Endodermal cell (in vitro differentiated cells): ENCODE measurements around the gene NEIL3. TPM values are rescaled to one million over a fixed set of nuclear protein-coding genes. Genes with fewer than 3 reads are reported as not detected.

Experiments used
- DNase-seq: peaks from one replicate; pipeline ENCODE4 v3.0.0-alpha.2; 2017
- H3K27ac ChIP-seq: 2 replicates; pipeline ENCODE4 v1.5.1; 2013; ENCODE audit warnings: mild to moderate bottlenecking, low read depth, low read length, moderate library complexity
- H3K27me3 ChIP-seq: 2 replicates; pipeline ENCODE4 v1.6.1; 2013; ENCODE audit warnings: mild to moderate bottlenecking, low read length, moderate library complexity; ENCODE audit not compliant: insufficient read depth, control insufficient read depth, poor library complexity, severe bottlenecking
- H3K36me3 ChIP-seq: 2 replicates; pipeline ENCODE4 v1.7.0; 2013; ENCODE audit warnings: mild to moderate bottlenecking, low read length, moderate library complexity; ENCODE audit not compliant: control insufficient read depth, insufficient read depth
- H3K4me1 ChIP-seq: one replicate; pipeline ENCODE4 v1.7.0; 2013; ENCODE audit warnings: low read length; ENCODE audit not compliant: control insufficient read depth, insufficient read depth
- H3K4me3 ChIP-seq: 2 replicates; pipeline ENCODE4 v1.5.1; 2013; ENCODE audit warnings: mild to moderate bottlenecking, low read length, moderate library complexity
- H3K9ac ChIP-seq: 2 replicates; pipeline ENCODE4 v1.6.1; 2013; ENCODE audit warnings: mild to moderate bottlenecking, low read length, moderate library complexity; ENCODE audit not compliant: poor library complexity, severe bottlenecking; ENCODE audit errors: extremely low read depth
- H3K9me3 ChIP-seq: 2 replicates; pipeline ENCODE4 v1.6.1; 2013; ENCODE audit warnings: mild to moderate bottlenecking, low read length, moderate library complexity; ENCODE audit not compliant: control insufficient read depth
- H3K27ac Mint-ChIP-seq: 2 replicates; pipeline ENCODE4 v1.8.0; 2020; ENCODE audit warnings: mixed read lengths
- H3K27me3 Mint-ChIP-seq: 2 replicates; pipeline ENCODE4 v1.8.0; 2021; ENCODE audit warnings: mild to moderate bottlenecking, mixed read lengths; ENCODE audit not compliant: insufficient read depth
- H3K36me3 Mint-ChIP-seq: 2 replicates; pipeline ENCODE4 v1.8.0; 2020; ENCODE audit warnings: low read depth, mixed read lengths
- H3K4me1 Mint-ChIP-seq: 2 replicates; pipeline ENCODE4 v1.8.0; 2020; ENCODE audit warnings: mixed read lengths
- H3K4me3 Mint-ChIP-seq: 2 replicates; pipeline ENCODE4 v1.8.0; 2020; ENCODE audit warnings: mild to moderate bottlenecking, moderate library complexity, mixed read lengths
- H3K9me3 Mint-ChIP-seq: 2 replicates; pipeline ENCODE4 v1.8.0; 2020; ENCODE audit warnings: mild to moderate bottlenecking, mixed read lengths
- CTCF ChIP-seq: fragments of 200-600 bp; sonication (generic); conservative IDR thresholded peaks from 2 replicates; pipeline ENCODE4 v1.5.0; 2021; ENCODE audit warnings: antibody characterized with exemption, mild to moderate bottlenecking
- WGBS, 2 experiments: methylation state at CpG; one replicate each; pipeline versions ENCODE4 v1.1.5 to v1.1.7; 2013; ENCODE audit warnings: missing lambda C conversion rate in 2 of 2, mixed read lengths in 1 of 2; ENCODE audit not compliant: insufficient coverage in 1 of 2, insufficient read length in 1 of 2; 5-methylcytosine and 5-hydroxymethylcytosine counted together
- total RNA-seq, 2 donors: library from RNA; stranded (reverse); fragmentation: NEBNext Ultra II Directional in 1 of 2; extraction: Animal tissue kit (Norgen Biotek cat#: 25700) in 1 of 2; gene quantifications; 2 replicates in 1 of 2; 3 replicates in 1 of 2; pipeline ENCODE4 v1.2.1, GENCODE V29; 2021

The NEIL3 gene
- total RNA-seq, 2 donors from 2014 or later = 9.1 to 15.1 TPM

- Histone ChIP-seq H3K9me3 (no peaks in the 10 kb centered on the region), H3K9ac (no peak overlapping the region), H3K36me3 (no peaks in the 10 kb centered on the region), H3K27me3 (no peaks in the 10 kb centered on the region), H3K4me1 (no peaks in the 10 kb centered on the region), H3K27ac (no peak overlapping the region), H3K4me3 (no peak overlapping the region)
- Mint-ChIP-seq H3K4me3 (no peak overlapping the region), H3K27ac (no peak overlapping the region), H3K36me3 (no peaks in the 10 kb centered on the region), H3K9me3 (no peaks in the 10 kb centered on the region), H3K27me3 (no peaks in the 10 kb centered on the region), H3K4me1 (no peaks in the 10 kb centered on the region)
- no peak for TF ChIP-seq CTCF
- 94 to 95% methylated on average over 14 to 25 of the region's 25 CpGs for WGBS, 2 experiments
- no peak for DNase-seq
These were observed 98.3 kb downstream of the NEIL3 start for GRCh38 chr4:177408023-177408422.

GRCh38 chr4:177410566-177410965 is 100.9 kb downstream of the NEIL3 start:
- Histone ChIP-seq H3K27me3 (no peaks in the 10 kb centered on the region), H3K4me3 (no peak overlapping the region), H3K9ac (no peak overlapping the region), H3K4me1 (no peaks in the 10 kb centered on the region), H3K9me3 (no peaks in the 10 kb centered on the region), H3K27ac (no peak overlapping the region), H3K36me3 (no peaks in the 10 kb centered on the region)
- Mint-ChIP-seq H3K27me3 (no peaks in the 10 kb centered on the region), H3K4me3 (no peak overlapping the region), H3K36me3 (no peaks in the 10 kb centered on the region), H3K27ac (no peak overlapping the region), H3K4me1 (no peaks in the 10 kb centered on the region), H3K9me3 (no peaks in the 10 kb centered on the region)
- DNase-seq = no peak
- TF ChIP-seq CTCF = no peak

GRCh38 chr4:177411996-177412395 is 102.3 kb downstream of the NEIL3 start:
- H3K27me3 Mint-ChIP-seq = no peaks in the 10 kb centered on the region
- no peak for TF ChIP-seq CTCF
- Histone ChIP-seq H3K27me3 (no peaks in the 10 kb centered on the region), H3K9me3 (no peaks in the 10 kb centered on the region), H3K36me3 (no peaks in the 10 kb centered on the region), H3K9ac (no peak overlapping the region), H3K4me1 (no peaks in the 10 kb centered on the region), H3K4me3 (no peak overlapping the region), H3K27ac (no peak overlapping the region)
- H3K36me3 Mint-ChIP-seq = no peaks in the 10 kb centered on the region
- DNase-seq = no peak
- H3K9me3 Mint-ChIP-seq = no peaks in the 10 kb centered on the region
- no peaks in the 10 kb centered on the region for H3K4me1 Mint-ChIP-seq
- no peak overlapping the region for H3K4me3 Mint-ChIP-seq
- H3K27ac Mint-ChIP-seq = no peak overlapping the region
- WGBS, 2 experiments = 79 to 100% methylated on average over 2 to 5 of the region's 5 CpGs

Other genes starting within 250 kb of the NEIL3 start
- 10 to 100 TPM; 10.9 to 15.8 TPM for gene AGA, start 132.6 kb downstream of the NEIL3 start, total RNA-seq